ENCODE data around the gene OR10A4.

DNA sequence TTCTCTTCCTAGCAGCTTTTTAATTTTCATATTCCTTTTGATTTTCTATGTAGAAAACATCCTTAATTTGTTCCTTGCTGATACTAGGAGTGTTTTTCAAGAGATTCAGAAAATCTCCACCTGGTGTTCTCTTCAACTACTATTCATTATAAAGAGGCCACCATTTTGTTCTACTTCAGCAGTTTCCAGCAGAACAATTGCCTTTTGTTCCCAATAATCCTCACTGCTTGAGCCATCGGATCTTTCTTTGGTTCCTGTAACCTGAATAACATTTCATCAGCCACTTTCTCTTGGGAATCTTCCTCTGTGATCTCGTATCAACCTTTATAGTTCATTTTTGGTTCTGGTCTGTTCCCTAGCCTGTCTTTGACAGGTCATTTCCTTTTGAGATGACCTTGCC is 32.8 kb upstream of the OR10A4 start:
- TF ChIP-seq CTCF (IDR thresholded peaks at IDR 0.05; ENCODE audit: extremely low read depth in 1 of 2, insufficient read depth in 1 of 2, low read depth in 1 of 2, low read length in 2 of 2) (no peak), MAX (IDR thresholded peaks at IDR 0.05; ENCODE audit: insufficient read depth, insufficient read length) (no peak), EZH2 (IDR thresholded peaks at IDR 0.05; ENCODE audit: borderline replicate concordance, low read depth, low read length, severe bottlenecking) (no peak)
